K562 (cell line): ENCODE measurements around the gene RECK. TPM values are rescaled to one million over a fixed set of nuclear protein-coding genes. Genes with fewer than 3 reads are reported as not detected.
A peak's percentile ranks its signal among the peaks of the same experiment; 100 is the strongest.

ENCODE experiments used
- CCNT2 ChIP-seq: IDR thresholded peaks from 2 replicates; pipeline ENCODE4 v1.6.1; 2011; ENCODE audit warnings: borderline replicate concordance, low read depth, mild to moderate bottlenecking, moderate library complexity, mixed read lengths, low read length; ENCODE audit not compliant: insufficient read length; ENCODE audit errors: extremely low read depth
- DPF2 ChIP-seq: fragments of 450-650 bp; IDR thresholded peaks from 2 replicates; pipeline ENCODE4 v1.6.1; 2016
- EGR1 ChIP-seq: fragments of 450-650 bp; conservative IDR thresholded peaks from 2 replicates; pipeline ENCODE4 v1.6.1; 2017; ENCODE audit warnings: mild to moderate bottlenecking
- EP300 ChIP-seq: IDR thresholded peaks from 2 replicates; pipeline ENCODE4 v1.6.1; 2012; ENCODE audit warnings: low read length, improper control_type of control experiment
- ETV6 ChIP-seq, 3 experiments: fragments of 150-350 bp in 1 of 3; sonication (generic) in 1 of 3; formaldehyde crosslinking in 1 of 3; IDR thresholded peaks; 2 replicates each; pipeline versions ENCODE4 v1.6.1 to v1.8.0; 2014 to 2022; ENCODE audit warnings: borderline replicate concordance in 2 of 3, low read depth in 2 of 3, antibody characterized with exemption in 1 of 3, low read length in 1 of 3, mild to moderate bottlenecking in 1 of 3, missing genetic modification reagents in 1 of 3
- FOXA3 ChIP-seq, 2 experiments: fragments of 450-650 bp in 1 of 2; sonication (generic) in 1 of 2; formaldehyde crosslinking; IDR thresholded peaks in 1 of 2; conservative IDR thresholded peaks in 1 of 2; 2 replicates each; pipeline versions ENCODE4 v1.4.0 to v1.8.0; 2020 to 2022; ENCODE audit warnings: mild to moderate bottlenecking in 2 of 2, missing genetic modification reagents in 1 of 2
- HCFC1 ChIP-seq: IDR thresholded peaks from 2 replicates; pipeline ENCODE4 v1.6.1; 2012; ENCODE audit warnings: low read depth, low read length, improper control_type of control experiment
- MEIS2 ChIP-seq: fragments of 450-650 bp; IDR thresholded peaks from 2 replicates; pipeline ENCODE4 v1.6.1; 2014; ENCODE audit warnings: mild to moderate bottlenecking; ENCODE audit not compliant: partially characterized antibody
- NBN ChIP-seq: fragments of 450-650 bp; IDR thresholded peaks from 2 replicates; pipeline ENCODE4 v1.6.1; 2016; ENCODE audit warnings: low read depth, mild to moderate bottlenecking
- NR2C2 ChIP-seq, 2 experiments: fragments of 200-800 bp in 1 of 2; sonication (Bioruptor generic) in 1 of 2; sonication (generic) in 1 of 2; formaldehyde crosslinking in 1 of 2; IDR thresholded peaks; 2 replicates each; pipeline versions ENCODE4 v1.6.1 to v1.8.0; 2016 to 2022; ENCODE audit warnings: mild to moderate bottlenecking in 1 of 2, missing compliant biosample characterization in 1 of 2, missing genetic modification characterization in 1 of 2, missing genetic modification reagents in 1 of 2
- PTBP1 ChIP-seq: fragments of 200-400 bp; formaldehyde crosslinking; IDR thresholded peaks from 2 replicates; pipeline ENCODE4 v1.6.1; 2017; ENCODE audit warnings: low read depth, low read length
- TBL1XR1 ChIP-seq, 2 experiments: IDR thresholded peaks; 2 replicates each; pipeline ENCODE4 v1.6.1; 2012; ENCODE audit warnings: improper control_type of control experiment in 2 of 2, low read length in 2 of 2, mild to moderate bottlenecking in 1 of 2
- ZNF766 ChIP-seq: fragments of 200-800 bp; sonication (Bioruptor generic); conservative IDR thresholded peaks from 2 replicates; pipeline ENCODE4 v1.6.1; 2016; ENCODE audit warnings: missing genetic modification characterization, missing compliant biosample characterization
- polyA plus RNA-seq, 8 experiments: library from polyadenylated mRNA; depleted of rRNA in 4 of 8; stranded (reverse) in 5 of 8; unstranded in 3 of 8; fragments of >200 nt; fragmentation: Nextera tagmentation in 2 of 8; fragmentation: Illumina TruSeq in 1 of 8; extraction: Ambion mirVana in 2 of 8; extraction: Trizol in 1 of 8; gene quantifications; 2 replicates each; pipeline versions ENCODE4 v1.2.1 to v1.2.3, GENCODE V29; 2011 to 2014; ENCODE audit warnings: inconsistent platforms in 1 of 8, missing spikeins in 1 of 8
- total RNA-seq, 7 experiments: library from RNA; depleted of rRNA in 6 of 7; stranded (reverse); fragments of >200 nt in 6 of 7; fragmentation: Illumina TruSeq in 2 of 7; extraction: Trizol in 2 of 7; gene quantifications; 2 replicates each; pipeline versions ENCODE4 v1.2.1 to v1.2.3, GENCODE V29; 2011 to 2021; ENCODE audit warnings: low replicate concordance in 1 of 7
- TF ChIP-seq, protein P1 (sequence below), 2 experiments: fragments of 450-650 bp; IDR thresholded peaks; 2 replicates each; pipeline ENCODE4 v1.6.1; 2018; ENCODE audit warnings: mild to moderate bottlenecking in 2 of 2, low read depth in 1 of 2; ENCODE audit not compliant: partially characterized antibody in 2 of 2
- TF ChIP-seq, protein P2 (sequence below): fragments of 450-650 bp; IDR thresholded peaks from 2 replicates; pipeline ENCODE4 v1.7.1; 2018; ENCODE audit warnings: mild to moderate bottlenecking, low read depth; ENCODE audit not compliant: partially characterized antibody

RECK gene
- total and polyA plus RNA-seq, 9 of the 15 experiments (the other 6 are each of a cell fraction or from before 2014, with no cell fraction given), result 0.04 to 0.36 (median 0.16) TPM

DNA sequence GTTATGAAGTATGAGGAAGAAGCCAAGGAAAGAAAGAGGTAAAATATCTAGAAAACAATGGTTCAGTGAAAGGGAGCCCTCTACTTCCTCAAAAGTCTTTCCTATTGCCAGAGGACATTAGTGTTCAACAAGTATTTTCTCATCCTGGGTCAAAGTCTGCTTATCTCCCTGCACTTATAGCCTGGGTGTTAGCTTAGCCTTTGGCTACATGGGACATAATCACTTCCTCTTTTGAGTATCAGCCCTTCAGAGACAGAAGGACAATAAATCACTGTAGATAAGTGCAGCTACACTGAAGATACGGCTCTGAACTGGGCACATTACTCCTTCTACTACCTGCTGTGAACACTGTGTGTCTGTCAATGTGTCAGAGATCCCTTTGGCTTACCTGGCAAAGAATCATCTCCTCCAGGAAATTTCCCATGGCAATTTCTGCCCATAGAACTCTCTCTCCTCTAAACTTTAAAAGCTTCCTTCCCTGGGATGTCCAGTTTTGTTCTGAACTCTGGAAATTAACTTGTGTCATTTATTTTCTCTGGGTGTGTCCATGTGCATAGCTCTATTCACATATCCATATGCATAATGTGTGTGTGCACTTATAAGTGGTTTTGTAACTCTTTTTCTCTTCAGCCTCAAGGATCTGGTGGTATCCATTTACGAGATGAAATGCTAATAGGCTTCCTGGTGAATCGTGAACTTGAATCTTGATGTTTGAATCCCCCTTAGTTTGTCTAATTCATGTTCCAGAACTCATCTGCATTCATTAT is 30.0 kb upstream of the RECK start (continued):
- TF ChIP-seq, protein P1, sequence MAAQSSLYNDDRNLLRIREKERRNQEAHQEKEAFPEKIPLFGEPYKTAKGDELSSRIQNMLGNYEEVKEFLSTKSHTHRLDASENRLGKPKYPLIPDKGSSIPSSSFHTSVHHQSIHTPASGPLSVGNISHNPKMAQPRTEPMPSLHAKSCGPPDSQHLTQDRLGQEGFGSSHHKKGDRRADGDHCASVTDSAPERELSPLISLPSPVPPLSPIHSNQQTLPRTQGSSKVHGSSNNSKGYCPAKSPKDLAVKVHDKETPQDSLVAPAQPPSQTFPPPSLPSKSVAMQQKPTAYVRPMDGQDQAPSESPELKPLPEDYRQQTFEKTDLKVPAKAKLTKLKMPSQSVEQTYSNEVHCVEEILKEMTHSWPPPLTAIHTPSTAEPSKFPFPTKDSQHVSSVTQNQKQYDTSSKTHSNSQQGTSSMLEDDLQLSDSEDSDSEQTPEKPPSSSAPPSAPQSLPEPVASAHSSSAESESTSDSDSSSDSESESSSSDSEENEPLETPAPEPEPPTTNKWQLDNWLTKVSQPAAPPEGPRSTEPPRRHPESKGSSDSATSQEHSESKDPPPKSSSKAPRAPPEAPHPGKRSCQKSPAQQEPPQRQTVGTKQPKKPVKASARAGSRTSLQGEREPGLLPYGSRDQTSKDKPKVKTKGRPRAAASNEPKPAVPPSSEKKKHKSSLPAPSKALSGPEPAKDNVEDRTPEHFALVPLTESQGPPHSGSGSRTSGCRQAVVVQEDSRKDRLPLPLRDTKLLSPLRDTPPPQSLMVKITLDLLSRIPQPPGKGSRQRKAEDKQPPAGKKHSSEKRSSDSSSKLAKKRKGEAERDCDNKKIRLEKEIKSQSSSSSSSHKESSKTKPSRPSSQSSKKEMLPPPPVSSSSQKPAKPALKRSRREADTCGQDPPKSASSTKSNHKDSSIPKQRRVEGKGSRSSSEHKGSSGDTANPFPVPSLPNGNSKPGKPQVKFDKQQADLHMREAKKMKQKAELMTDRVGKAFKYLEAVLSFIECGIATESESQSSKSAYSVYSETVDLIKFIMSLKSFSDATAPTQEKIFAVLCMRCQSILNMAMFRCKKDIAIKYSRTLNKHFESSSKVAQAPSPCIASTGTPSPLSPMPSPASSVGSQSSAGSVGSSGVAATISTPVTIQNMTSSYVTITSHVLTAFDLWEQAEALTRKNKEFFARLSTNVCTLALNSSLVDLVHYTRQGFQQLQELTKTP (IDR thresholded peaks at IDR 0.05; ENCODE audit: low read depth in 1 of 2, partially characterized antibody in 2 of 2), result peak in 1 of 2 experiments; percentile 38
- TF ChIP-seq FOXA3 (CRISPR knock-in tag; conservative IDR thresholded peaks at IDR 0.05 in 1 of 2, IDR thresholded peaks at IDR 0.05 in 1 of 2), result 0 out of 4 replicates have a peak, but pooled peaks of 1 of the 2 experiments have one; percentile 25
- TF ChIP-seq EP300, result peak; percentile 46
- TF ChIP-seq PTBP1, result no peak
- peak; percentile 87 for TF ChIP-seq DPF2
- TF ChIP-seq HCFC1, result no peak
- TF ChIP-seq CCNT2, result peak; percentile 81
- TF ChIP-seq ETV6 (IDR thresholded peaks at IDR 0.05; ENCODE audit: borderline replicate concordance in 1 of 2, low read depth in 2 of 2, low read length in 1 of 2), result peak; percentile 51 to 94; a peak in 3 of 4 replicates
- no peak for TF ChIP-seq ETV6 (CRISPR knock-in tag; IDR thresholded peaks at IDR 0.05; ENCODE audit: borderline replicate concordance)
- peak; percentile 98 for TF ChIP-seq MEIS2
- no peak for TF ChIP-seq NR2C2 (CRISPR knock-in tag; IDR thresholded peaks at IDR 0.05)
- peak; percentile 75 for TF ChIP-seq NR2C2 (tag; IDR thresholded peaks at IDR 0.05)
- TF ChIP-seq NBN, result peak; percentile 78; the same call in 1 of the 2 replicates
- peak in 1 of 2 experiments; percentile 68; a peak in 1 of 4 replicates for TF ChIP-seq TBL1XR1 (IDR thresholded peaks at IDR 0.05; ENCODE audit: low read length in 2 of 2)
- 0 out of 2 replicates have a peak, but pooled peaks have one; percentile 63 for TF ChIP-seq ZNF766 (CRISPR knock-in tag)
- TF ChIP-seq, protein P2, sequence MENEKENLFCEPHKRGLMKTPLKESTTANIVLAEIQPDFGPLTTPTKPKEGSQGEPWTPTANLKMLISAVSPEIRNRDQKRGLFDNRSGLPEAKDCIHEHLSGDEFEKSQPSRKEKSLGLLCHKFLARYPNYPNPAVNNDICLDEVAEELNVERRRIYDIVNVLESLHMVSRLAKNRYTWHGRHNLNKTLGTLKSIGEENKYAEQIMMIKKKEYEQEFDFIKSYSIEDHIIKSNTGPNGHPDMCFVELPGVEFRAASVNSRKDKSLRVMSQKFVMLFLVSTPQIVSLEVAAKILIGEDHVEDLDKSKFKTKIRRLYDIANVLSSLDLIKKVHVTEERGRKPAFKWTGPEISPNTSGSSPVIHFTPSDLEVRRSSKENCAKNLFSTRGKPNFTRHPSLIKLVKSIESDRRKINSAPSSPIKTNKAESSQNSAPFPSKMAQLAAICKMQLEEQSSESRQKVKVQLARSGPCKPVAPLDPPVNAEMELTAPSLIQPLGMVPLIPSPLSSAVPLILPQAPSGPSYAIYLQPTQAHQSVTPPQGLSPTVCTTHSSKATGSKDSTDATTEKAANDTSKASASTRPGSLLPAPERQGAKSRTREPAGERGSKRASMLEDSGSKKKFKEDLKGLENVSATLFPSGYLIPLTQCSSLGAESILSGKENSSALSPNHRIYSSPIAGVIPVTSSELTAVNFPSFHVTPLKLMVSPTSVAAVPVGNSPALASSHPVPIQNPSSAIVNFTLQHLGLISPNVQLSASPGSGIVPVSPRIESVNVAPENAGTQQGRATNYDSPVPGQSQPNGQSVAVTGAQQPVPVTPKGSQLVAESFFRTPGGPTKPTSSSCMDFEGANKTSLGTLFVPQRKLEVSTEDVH, result no peak
- no peak for TF ChIP-seq EGR1
